ENCODE results near the gene CSDE1.

GRCh38 chr1:114719424-114719787 is 38.4 kb downstream of the CSDE1 start:
- no peak for TF ChIP-seq CTCF (conservative IDR thresholded peaks at IDR 0.05; ENCODE audit: low read depth, low read length)
- TF ChIP-seq EZH2 (IDR thresholded peaks at IDR 0.05; ENCODE audit: borderline replicate concordance, low read depth, low read length, poor library complexity, severe bottlenecking): no peak

Data from A673 (cell line).